Spleen (tissue), 7 donors: ENCODE results near the gene SPAAR.

ENCODE experiments used
- POLR2A ChIP-seq, 3 donors: fragments of 450-650 bp; IDR thresholded peaks; one replicate each; pipeline ENCODE4 v1.5.1; 2017; ENCODE audit warnings: antibody characterized with exemption in 3 of 3, mild to moderate bottlenecking in 1 of 3
- POLR2AphosphoS5 ChIP-seq, 3 donors: sonication (generic); formaldehyde crosslinking; IDR thresholded peaks; one replicate each; pipeline ENCODE4 v1.5.1; 2017; ENCODE audit warnings: antibody characterized with exemption in 3 of 3
- TF ChIP-seq, protein P1 (sequence below), 11 experiments: fragments of 200-600 bp in 7 of 11; fragments of 450-650 bp in 4 of 11; sonication (generic) in 4 of 11; IDR thresholded peaks in 8 of 11; conservative IDR thresholded peaks in 3 of 11; 1 replicate in 7 of 11; 2 replicates in 4 of 11; pipeline versions ENCODE4 v1.4.0 to v1.8.0; 2016 to 2021; ENCODE audit warnings: antibody characterized with exemption in 11 of 11, inconsistent platforms in 4 of 11, mild to moderate bottlenecking in 1 of 11
- donor health status: DM: no; HTN: no; CAD: no; lungs with moderate emphysema.
- donor health status: DM: no; HTN: no; CAD: no.
- donor health status: DM: no; HTN: no; CAD: no.

DNA sequence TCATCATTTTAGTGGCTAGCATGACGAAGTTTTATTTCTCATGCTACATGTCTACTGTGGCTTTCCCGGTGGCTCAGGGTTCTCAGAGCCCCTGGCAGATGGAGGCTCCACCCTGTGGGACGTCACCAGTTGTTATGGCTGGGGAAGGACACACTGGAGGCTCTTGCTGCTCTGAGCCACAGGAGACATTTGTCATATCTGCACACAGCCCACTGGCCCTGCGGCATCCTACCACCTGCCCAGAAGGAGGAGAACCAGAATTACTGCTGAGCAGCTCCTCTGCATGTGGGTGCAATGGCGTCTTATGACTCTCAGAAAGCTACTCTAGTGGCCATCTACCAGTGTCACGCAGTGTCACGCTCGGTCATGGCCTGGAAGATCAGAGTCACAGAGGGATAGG lies 45.7 kb upstream of the SPAAR start:
- TF ChIP-seq, protein P1, sequence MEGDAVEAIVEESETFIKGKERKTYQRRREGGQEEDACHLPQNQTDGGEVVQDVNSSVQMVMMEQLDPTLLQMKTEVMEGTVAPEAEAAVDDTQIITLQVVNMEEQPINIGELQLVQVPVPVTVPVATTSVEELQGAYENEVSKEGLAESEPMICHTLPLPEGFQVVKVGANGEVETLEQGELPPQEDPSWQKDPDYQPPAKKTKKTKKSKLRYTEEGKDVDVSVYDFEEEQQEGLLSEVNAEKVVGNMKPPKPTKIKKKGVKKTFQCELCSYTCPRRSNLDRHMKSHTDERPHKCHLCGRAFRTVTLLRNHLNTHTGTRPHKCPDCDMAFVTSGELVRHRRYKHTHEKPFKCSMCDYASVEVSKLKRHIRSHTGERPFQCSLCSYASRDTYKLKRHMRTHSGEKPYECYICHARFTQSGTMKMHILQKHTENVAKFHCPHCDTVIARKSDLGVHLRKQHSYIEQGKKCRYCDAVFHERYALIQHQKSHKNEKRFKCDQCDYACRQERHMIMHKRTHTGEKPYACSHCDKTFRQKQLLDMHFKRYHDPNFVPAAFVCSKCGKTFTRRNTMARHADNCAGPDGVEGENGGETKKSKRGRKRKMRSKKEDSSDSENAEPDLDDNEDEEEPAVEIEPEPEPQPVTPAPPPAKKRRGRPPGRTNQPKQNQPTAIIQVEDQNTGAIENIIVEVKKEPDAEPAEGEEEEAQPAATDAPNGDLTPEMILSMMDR (IDR thresholded peaks at IDR 0.05 in 8 of 11, conservative IDR thresholded peaks at IDR 0.05 in 3 of 11): no peak
- no peak for TF ChIP-seq POLR2A (IDR thresholded peaks at IDR 0.05)
- TF ChIP-seq POLR2AphosphoS5 (IDR thresholded peaks at IDR 0.05): no peak
